ENCODE data around the gene CLEC12A. TPM values are rescaled to one million over a fixed set of nuclear protein-coding genes. Genes with fewer than 3 reads are reported as not detected.
"Not testable (repeated sequence)": the region's sequence is repeated elsewhere in the genome, so short reads cannot be mapped to it uniquely, and the experiment has no call there.

CLEC12A gene
- polyA plus RNA-seq, 3 donors: 356 to 441 (median 412) TPM

DNA sequence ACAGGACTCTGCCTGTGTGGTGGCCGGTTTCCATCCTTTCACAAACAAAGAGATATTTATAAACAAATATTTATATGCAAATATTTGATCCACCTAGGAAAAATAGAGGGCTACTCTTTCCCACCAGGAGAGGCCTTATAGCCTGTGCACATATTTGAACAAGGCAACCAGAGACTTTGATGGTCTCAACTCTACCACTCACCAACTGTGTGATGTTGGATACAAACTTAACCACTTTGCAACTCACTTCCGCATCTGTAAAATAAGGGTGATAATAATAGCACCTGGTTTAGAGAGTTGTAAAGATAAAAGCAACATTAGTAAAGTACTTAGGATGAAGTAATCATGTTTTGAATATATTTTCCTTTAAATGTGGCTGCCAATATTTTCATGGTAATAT is 1.5 kb upstream of the CLEC12A start:
- WGBS (ENCODE audit: insufficient coverage): no CpG with 5 or more reads among the region's 2 CpGs
- no peak overlapping the region for H3K27ac ChIP-seq (ENCODE audit: low read depth in 1 of 2, low read length in 2 of 2)
- H2AFZ ChIP-seq (ENCODE audit: insufficient read depth, low read depth, low read length, poor library complexity, severe bottlenecking): no peak overlapping the region
- intact Hi-C loops (cut with micrococcal nuclease): loop anchor here in 1 of 2 donors (10.0 kb wide), 1 partner anchor 55 kb away; no protein-coding TSS in a partner anchor
- Mint-ChIP-seq H3K36me3 (peaks cover 36 to 46% of the 10 kb centered on the region in 2 donors), H3K27ac (peak overlapping the region in 1 of 7 donors; percentile 33), H3K4me3 (peak overlapping the region in 1 of 2 donors; percentile 4), H3K27me3 (ENCODE audit: low read depth in 3 of 3) (peaks cover 0 to 2% (median 0%) of the 10 kb centered on the region in 3 donors), H3K9me3 (peaks cover 0 to 3% (median 0%) of the 10 kb centered on the region in 7 donors), H3K4me1 (peaks cover 50% of the 10 kb centered on the region)
- H3K27me3 ChIP-seq (ENCODE audit: control insufficient read depth in 2 of 2, insufficient read depth in 2 of 2, low read length in 2 of 2): no peaks in the 10 kb centered on the region
- no peaks in the 10 kb centered on the region for H3K9me3 ChIP-seq (replicated peaks in 1 of 2; ENCODE audit: control insufficient read depth in 1 of 2, insufficient read depth in 1 of 2, low read length in 2 of 2)
- DNase-seq: no peak
- H3K4me3 ChIP-seq (replicated peaks in 1 of 3; ENCODE audit: low read depth in 2 of 3, low read length in 3 of 3): peak overlapping the region; percentile 30 to 98 (median 86)
- TF ChIP-seq, protein P1, sequence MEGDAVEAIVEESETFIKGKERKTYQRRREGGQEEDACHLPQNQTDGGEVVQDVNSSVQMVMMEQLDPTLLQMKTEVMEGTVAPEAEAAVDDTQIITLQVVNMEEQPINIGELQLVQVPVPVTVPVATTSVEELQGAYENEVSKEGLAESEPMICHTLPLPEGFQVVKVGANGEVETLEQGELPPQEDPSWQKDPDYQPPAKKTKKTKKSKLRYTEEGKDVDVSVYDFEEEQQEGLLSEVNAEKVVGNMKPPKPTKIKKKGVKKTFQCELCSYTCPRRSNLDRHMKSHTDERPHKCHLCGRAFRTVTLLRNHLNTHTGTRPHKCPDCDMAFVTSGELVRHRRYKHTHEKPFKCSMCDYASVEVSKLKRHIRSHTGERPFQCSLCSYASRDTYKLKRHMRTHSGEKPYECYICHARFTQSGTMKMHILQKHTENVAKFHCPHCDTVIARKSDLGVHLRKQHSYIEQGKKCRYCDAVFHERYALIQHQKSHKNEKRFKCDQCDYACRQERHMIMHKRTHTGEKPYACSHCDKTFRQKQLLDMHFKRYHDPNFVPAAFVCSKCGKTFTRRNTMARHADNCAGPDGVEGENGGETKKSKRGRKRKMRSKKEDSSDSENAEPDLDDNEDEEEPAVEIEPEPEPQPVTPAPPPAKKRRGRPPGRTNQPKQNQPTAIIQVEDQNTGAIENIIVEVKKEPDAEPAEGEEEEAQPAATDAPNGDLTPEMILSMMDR (IDR thresholded peaks at IDR 0.05): no peak
- peaks cover 0 to 13% of the 10 kb centered on the region in 2 donors for H3K36me3 ChIP-seq (replicated peaks in 1 of 2; ENCODE audit: control insufficient read depth in 1 of 2, insufficient read depth in 2 of 2, low read length in 2 of 2)
- H3K9ac ChIP-seq (ENCODE audit: insufficient read depth, low read length, poor library complexity, severe bottlenecking): peak overlapping the region; percentile 2
- H4K20me1 ChIP-seq (ENCODE audit: insufficient read depth, low read length): peaks cover 26% of the 10 kb centered on the region
- H3K79me2 ChIP-seq (ENCODE audit: insufficient read depth, low read length): peaks cover 90% of the 10 kb centered on the region
- peaks cover 33 to 50% of the 10 kb centered on the region in 2 donors for H3K4me1 ChIP-seq (ENCODE audit: control insufficient read depth in 1 of 2, insufficient read depth in 2 of 2, low read length in 2 of 2)
- peak overlapping the region; percentile 72 for H3K4me2 ChIP-seq (replicated peaks; ENCODE audit: extremely low read depth, low read length, poor library complexity, severe bottlenecking)

DNA sequence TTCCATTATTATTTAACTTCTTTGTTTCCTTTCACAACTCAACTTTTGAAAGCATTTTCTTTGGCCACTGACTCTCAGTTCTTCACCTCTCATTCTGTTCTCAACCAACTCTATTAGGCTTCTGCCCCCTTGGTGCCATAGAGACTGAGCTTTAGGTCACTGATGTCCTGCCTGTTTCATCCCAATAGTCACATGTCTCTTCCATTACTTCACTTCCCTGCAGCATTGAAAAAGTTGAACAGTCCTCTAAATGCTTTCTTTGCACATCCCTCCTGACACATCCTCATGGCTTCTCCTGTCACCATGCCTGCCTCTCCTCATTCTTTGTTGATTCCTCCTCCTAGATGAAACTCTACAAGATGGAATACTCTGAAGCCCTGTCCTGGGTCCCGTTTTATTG is 2.7 kb downstream of the CLEC12A start:
- peaks cover 68% of the 10 kb centered on the region for H4K20me1 ChIP-seq (ENCODE audit: insufficient read depth, low read length)
- H3K9me3 ChIP-seq (replicated peaks in 1 of 2; ENCODE audit: control insufficient read depth in 1 of 2, insufficient read depth in 1 of 2, low read length in 2 of 2): peaks cover 0 to 9% of the 10 kb centered on the region in 2 donors
- H3K4me2 ChIP-seq (replicated peaks; ENCODE audit: extremely low read depth, low read length, poor library complexity, severe bottlenecking): peak overlapping the region; percentile 72
- no peaks in the 10 kb centered on the region for H3K27me3 Mint-ChIP-seq (ENCODE audit: low read depth in 3 of 3)
- H3K9ac ChIP-seq (ENCODE audit: insufficient read depth, low read length, poor library complexity, severe bottlenecking): peak overlapping the region; percentile 72
- H3K4me3 ChIP-seq (replicated peaks in 1 of 3; ENCODE audit: low read depth in 2 of 3, low read length in 3 of 3): peak overlapping the region; percentile 86 to 100 (median 98)
- peak in 1 of 3 donors; percentile 49 for DNase-seq
- H3K27ac Mint-ChIP-seq: peak overlapping the region; percentile 79 to 95 (median 93)
- H3K79me2 ChIP-seq (ENCODE audit: insufficient read depth, low read length): peaks cover 100% of the 10 kb centered on the region
- H3K4me1 ChIP-seq (ENCODE audit: control insufficient read depth in 1 of 2, insufficient read depth in 2 of 2, low read length in 2 of 2): peaks cover 55 to 78% of the 10 kb centered on the region in 2 donors
- TF ChIP-seq, protein P1 (IDR thresholded peaks at IDR 0.05): no peak
- WGBS (ENCODE audit: insufficient coverage): 0% methylated on average over 1 of the region's 1 CpG
- intact Hi-C loops (cut with micrococcal nuclease): loop anchor here in 1 of 2 donors (10.0 kb wide), 1 partner anchor 51 kb away; no protein-coding TSS in a partner anchor
- peaks cover 3 to 44% of the 10 kb centered on the region in 2 donors for H3K36me3 ChIP-seq (replicated peaks in 1 of 2; ENCODE audit: control insufficient read depth in 1 of 2, insufficient read depth in 2 of 2, low read length in 2 of 2)
- peaks cover 0 to 16% (median 7%) of the 10 kb centered on the region in 7 donors for H3K9me3 Mint-ChIP-seq
- H3K4me3 Mint-ChIP-seq: peak overlapping the region; percentile 80 to 100
- H3K36me3 Mint-ChIP-seq: peaks cover 58 to 73% of the 10 kb centered on the region in 2 donors
- H3K4me1 Mint-ChIP-seq: peaks cover 71% of the 10 kb centered on the region
- no peak overlapping the region for H2AFZ ChIP-seq (ENCODE audit: insufficient read depth, low read depth, low read length, poor library complexity, severe bottlenecking)
- H3K27me3 ChIP-seq (ENCODE audit: control insufficient read depth in 2 of 2, insufficient read depth in 2 of 2, low read length in 2 of 2): no peaks in the 10 kb centered on the region
- H3K27ac ChIP-seq (ENCODE audit: low read depth in 1 of 2, low read length in 2 of 2): peak overlapping the region in 1 of 2 donors; percentile 84

DNA sequence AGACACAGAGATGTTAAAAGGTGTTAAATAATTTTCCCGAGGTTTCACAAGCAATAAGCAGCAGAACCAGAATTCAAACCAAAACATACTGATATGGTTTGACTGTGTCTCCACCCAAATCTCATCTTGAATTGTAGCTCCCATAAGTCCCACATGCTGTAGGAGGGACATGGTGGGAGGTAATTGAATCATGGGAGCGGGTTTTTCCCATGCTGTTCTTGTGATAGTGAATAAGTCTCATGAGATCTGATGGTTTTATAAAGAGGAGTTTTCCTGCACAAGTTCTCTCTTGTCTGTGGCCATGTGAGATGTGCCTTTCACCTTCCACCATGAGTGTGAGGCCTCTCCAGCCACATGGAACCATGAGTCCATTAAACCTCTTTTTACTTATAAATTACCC is 3.5 kb downstream of the CLEC12A start:
- H2AFZ ChIP-seq (ENCODE audit: insufficient read depth, low read depth, low read length, poor library complexity, severe bottlenecking); H3K27me3 Mint-ChIP-seq (ENCODE audit: low read depth in 3 of 3); H3K27me3 ChIP-seq (ENCODE audit: control insufficient read depth in 2 of 2, insufficient read depth in 2 of 2, low read length in 2 of 2); H3K9me3 ChIP-seq (replicated peaks in 1 of 2; ENCODE audit: control insufficient read depth in 1 of 2, insufficient read depth in 1 of 2, low read length in 2 of 2): not testable (repeated sequence)
- H4K20me1 ChIP-seq (ENCODE audit: insufficient read depth, low read length): peaks cover 75% of the 10 kb centered on the region
- peaks cover 10 to 52% of the 10 kb centered on the region in 2 donors for H3K36me3 ChIP-seq (replicated peaks in 1 of 2; ENCODE audit: control insufficient read depth in 1 of 2, insufficient read depth in 2 of 2, low read length in 2 of 2)
- DNase-seq: peak in 1 of 3 donors; percentile 49
- H3K4me1 ChIP-seq (ENCODE audit: control insufficient read depth in 1 of 2, insufficient read depth in 2 of 2, low read length in 2 of 2): peaks cover 61 to 78% of the 10 kb centered on the region in 2 donors
- Mint-ChIP-seq H3K9me3 (peaks cover 0 to 16% (median 7%) of the 10 kb centered on the region in 7 donors), H3K4me1 (peaks cover 78% of the 10 kb centered on the region), H3K27ac (peak overlapping the region; percentile 54 to 89 (median 85)), H3K4me3 (peak overlapping the region; percentile 58 to 100), H3K36me3 (peaks cover 66 to 79% of the 10 kb centered on the region in 2 donors)
- intact Hi-C loops (cut with micrococcal nuclease): loop anchor here (5.0 to 10.0 kb wide), 3 partner anchors 32 to 53 kb away; no protein-coding TSS in a partner anchor
- peaks cover 100% of the 10 kb centered on the region for H3K79me2 ChIP-seq (ENCODE audit: insufficient read depth, low read length)
- peak overlapping the region; percentile 86 to 100 (median 98) for H3K4me3 ChIP-seq (replicated peaks in 1 of 3; ENCODE audit: low read depth in 2 of 3, low read length in 3 of 3)
- H3K4me2 ChIP-seq (replicated peaks; ENCODE audit: extremely low read depth, low read length, poor library complexity, severe bottlenecking): peak overlapping the region; percentile 72
- no CpG with 5 or more reads among the region's 2 CpGs for WGBS (ENCODE audit: insufficient coverage)
- H3K9ac ChIP-seq (ENCODE audit: insufficient read depth, low read length, poor library complexity, severe bottlenecking): peak overlapping the region; percentile 24
- peak overlapping the region in 1 of 2 donors; percentile 76 for H3K27ac ChIP-seq (ENCODE audit: low read depth in 1 of 2, low read length in 2 of 2)
